Measurements from ENCODE around the gene KLHL6. TPM values are rescaled to one million over a fixed set of nuclear protein-coding genes. Genes with fewer than 3 reads are reported as not detected.

Gene KLHL6
- polyA plus RNA-seq, 1 of the 3 experiments (the other 2 are of a cell fraction): not detected

- CTCF ChIA-PET: interaction anchor here (1.0 to 1.7 kb wide), 3 partner anchors 9 to 327 kb away, joined by 4 read pairs; partner anchors contain the start of gene MCF2L2
- DNase-seq: no peak
Measured at GRCh38 chr3:183439515-183439914, 116.0 kb downstream of the KLHL6 start.

More at GRCh38 chr3:183439515-183439914, 116.0 kb downstream of the KLHL6 start:
- no peaks in the 10 kb centered on the region for H4K20me1 ChIP-seq (ENCODE audit: insufficient read depth)
- H3K27me3 ChIP-seq (ENCODE audit: insufficient read depth): no peaks in the 10 kb centered on the region; the same call in 1 of the 2 replicates
- no peaks in the 10 kb centered on the region for H3K9me2 ChIP-seq
- H2AFZ ChIP-seq (ENCODE audit: low read depth): no peak overlapping the region
- H3K36me3 ChIP-seq (replicated peaks in 1 of 2; ENCODE audit: control insufficient read depth in 1 of 2, insufficient read depth in 2 of 2, low read length in 1 of 2): no peaks in the 10 kb centered on the region
- H3K4me1 ChIP-seq (ENCODE audit: control insufficient read depth in 1 of 2, insufficient read depth in 2 of 2, low read depth in 1 of 2, low read length in 1 of 2): no peaks in the 10 kb centered on the region; a peak in 1 of 4 replicates
- WGBS (ENCODE audit: low lambda C conversion rate): 44% methylated on average over 3 of the region's 3 CpGs
- no peaks in the 10 kb centered on the region for H3F3A ChIP-seq (replicated peaks; ENCODE audit: insufficient read depth)
- no peak overlapping the region for H3K4me2 ChIP-seq
- H3K4me3 ChIP-seq (ENCODE audit: low read depth in 2 of 2, low read length in 1 of 2): no peak overlapping the region
- no peak for TF ChIP-seq RXRA (IDR thresholded peaks at IDR 0.05; ENCODE audit: borderline replicate concordance, low read depth)
- TF ChIP-seq FOXM1 (IDR thresholded peaks at IDR 0.05; ENCODE audit: low read depth): no peak
- TF ChIP-seq GABPA (IDR thresholded peaks at IDR 0.05; ENCODE audit: low read depth): no peak
- TF ChIP-seq EZH2phosphoT487 (IDR thresholded peaks at IDR 0.05; ENCODE audit: borderline replicate concordance, low read depth): no peak
- TF ChIP-seq TAF1 (IDR thresholded peaks at IDR 0.05; ENCODE audit: borderline replicate concordance, low read depth, low read length): no peak
- no peak for TF ChIP-seq REST (IDR thresholded peaks at IDR 0.05; ENCODE audit: low read depth, low read length)
- TF ChIP-seq YY1 (IDR thresholded peaks at IDR 0.05; ENCODE audit: low read depth): no peak
- no peak for TF ChIP-seq NFIC (IDR thresholded peaks at IDR 0.05; ENCODE audit: borderline replicate concordance)
- no peak for TF ChIP-seq FOSL2 (IDR thresholded peaks at IDR 0.05; ENCODE audit: borderline replicate concordance, low read depth)
- no peak for TF ChIP-seq USF1 (IDR thresholded peaks at IDR 0.05; ENCODE audit: borderline replicate concordance, low read depth)
- TF ChIP-seq USF2 (IDR thresholded peaks at IDR 0.05; ENCODE audit: borderline replicate concordance, low read depth, low read length): no peak
- TF ChIP-seq TEAD4 (IDR thresholded peaks at IDR 0.05; ENCODE audit: borderline replicate concordance, insufficient read depth): no peak
- no peak for TF ChIP-seq MEF2A (IDR thresholded peaks at IDR 0.05; ENCODE audit: borderline replicate concordance, low read depth)
- no peak for TF ChIP-seq RFX5 (IDR thresholded peaks at IDR 0.05; ENCODE audit: low read length)
- no peak for TF ChIP-seq MAX (IDR thresholded peaks at IDR 0.05; ENCODE audit: low read depth)
- no peak for TF ChIP-seq FOXJ3 (CRISPR knock-in tag; IDR thresholded peaks at IDR 0.05)
- no peak for TF ChIP-seq ZBTB33 (IDR thresholded peaks at IDR 0.05; ENCODE audit: borderline replicate concordance, low read depth)
- H3K9ac ChIP-seq: no peak overlapping the region
- no peaks in the 10 kb centered on the region for H3K79me2 ChIP-seq (ENCODE audit: insufficient read depth)
- no peaks in the 10 kb centered on the region; the same call in 1 of the 2 replicates for H3K9me3 ChIP-seq
- POLR2A ChIA-PET: interaction anchor here (1.2 kb wide), 1 partner anchor 12 kb away, joined by 3 read pairs; the partner anchor contains the start of gene MCF2L2
- H3K27ac ChIP-seq (ENCODE audit: low read depth in 2 of 2, low read length in 1 of 2): no peak overlapping the region

All from SK-N-SH (cell line).